RPMI7951 (cell line): ENCODE results near the gene SLC29A3. TPM values are rescaled to one million over a fixed set of nuclear protein-coding genes. Genes with fewer than 3 reads are reported as not detected.

Experiments used
- DNase-seq: peaks from one replicate; pipeline ENCODE4 v3.0.0-alpha.2; 2012; ENCODE audit warnings: low read depth
- total RNA-seq: library from RNA; depleted of rRNA; stranded (reverse); fragments of >200 nt; shearing (Covaris generic); gene quantifications from 2 replicates; pipeline ENCODE4 v1.2.3, GENCODE V29; 2014

SLC29A3 gene
- total RNA-seq, 1 experiment from 2014 or later: 1.2 TPM

- DNase-seq: no peak
Measured at GRCh38 chr10:71300555-71301370, 18.3 kb upstream of the SLC29A3 start.

DNA sequence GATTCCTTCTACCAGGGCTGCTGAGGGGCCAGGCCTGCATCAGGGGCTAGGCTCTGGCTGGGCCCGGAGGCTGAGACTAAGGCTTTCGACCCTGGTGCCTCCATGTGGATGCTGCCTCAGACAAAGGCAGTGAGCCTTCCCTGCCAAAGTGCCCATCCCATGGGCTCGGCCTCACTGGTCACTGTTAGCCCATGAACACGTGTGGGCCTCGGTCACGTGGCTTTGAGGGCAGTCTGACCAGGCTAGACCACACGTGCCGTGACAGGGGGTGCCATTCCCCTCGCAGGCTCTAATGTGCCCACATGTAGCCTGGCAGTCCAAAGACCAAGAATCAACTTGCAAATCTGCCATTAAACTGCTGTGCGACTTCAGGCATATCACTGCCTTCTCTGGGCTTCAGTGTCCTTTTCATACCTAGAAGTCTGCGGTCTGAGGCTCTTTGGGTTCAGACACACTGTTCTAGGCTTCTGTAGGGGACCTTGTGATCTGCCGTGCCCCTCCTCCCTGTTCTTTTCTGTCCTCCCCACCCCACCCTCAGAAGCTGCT is 17.6 kb upstream of the SLC29A3 start:
- DNase-seq: no peak

DNA sequence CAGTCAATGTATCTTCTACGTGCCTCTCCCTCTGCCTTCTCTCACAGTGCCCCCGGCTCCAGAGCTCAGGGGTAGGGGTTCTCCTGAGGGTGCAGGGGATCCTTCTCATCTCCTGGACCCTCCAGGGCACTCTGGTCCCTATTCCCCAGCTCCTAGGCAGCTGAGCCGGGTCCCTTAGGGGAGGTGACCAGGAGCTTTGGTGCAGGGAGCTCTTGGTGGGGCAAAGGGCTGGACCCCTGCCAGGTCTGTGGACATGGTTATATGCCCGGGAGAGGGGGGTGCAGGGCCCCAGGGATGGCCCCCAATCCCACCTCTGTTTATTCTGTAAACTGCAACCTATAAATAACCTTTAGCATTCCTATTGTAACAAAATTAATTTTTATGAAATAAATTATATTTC is 16.6 kb upstream of the SLC29A3 start:
- DNase-seq: no peak

DNA sequence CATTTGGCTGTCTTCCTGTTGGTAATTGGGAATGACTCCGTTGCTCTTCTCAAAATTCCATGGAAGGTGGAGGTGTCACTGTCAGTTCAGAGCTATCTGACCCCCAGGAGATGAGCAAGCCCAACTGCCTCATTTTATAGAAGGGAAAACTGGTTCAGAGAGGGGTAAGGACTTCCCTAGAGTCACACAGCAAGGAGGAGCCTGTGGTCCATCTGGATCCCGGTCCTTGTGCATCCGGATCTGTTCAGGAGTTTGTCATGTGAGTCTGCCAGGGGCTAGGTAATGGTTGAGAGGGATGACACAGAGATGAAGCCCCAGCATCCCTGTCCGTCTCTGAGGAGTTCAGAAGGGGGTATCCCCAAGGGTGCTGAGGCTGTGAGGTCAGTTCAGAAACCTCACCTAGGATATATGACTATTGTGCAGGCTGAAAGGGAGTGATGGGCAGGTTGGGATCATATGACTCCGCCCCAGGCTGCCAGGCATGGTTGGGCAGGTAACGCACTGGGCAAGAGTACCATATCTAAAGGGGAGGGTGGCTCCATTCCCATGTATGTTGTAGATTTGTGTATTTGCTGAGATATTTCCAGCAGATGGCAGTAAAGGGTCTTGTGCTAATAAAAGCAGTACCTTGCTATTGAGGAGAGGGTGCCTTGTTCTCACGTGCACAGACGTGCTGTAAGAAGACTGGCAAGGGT is 16.0 kb upstream of the SLC29A3 start:
- peak; percentile 44 for DNase-seq

GRCh38 chr10:71303569-71303907 is 15.5 kb upstream of the SLC29A3 start:
- no peak for DNase-seq

DNA sequence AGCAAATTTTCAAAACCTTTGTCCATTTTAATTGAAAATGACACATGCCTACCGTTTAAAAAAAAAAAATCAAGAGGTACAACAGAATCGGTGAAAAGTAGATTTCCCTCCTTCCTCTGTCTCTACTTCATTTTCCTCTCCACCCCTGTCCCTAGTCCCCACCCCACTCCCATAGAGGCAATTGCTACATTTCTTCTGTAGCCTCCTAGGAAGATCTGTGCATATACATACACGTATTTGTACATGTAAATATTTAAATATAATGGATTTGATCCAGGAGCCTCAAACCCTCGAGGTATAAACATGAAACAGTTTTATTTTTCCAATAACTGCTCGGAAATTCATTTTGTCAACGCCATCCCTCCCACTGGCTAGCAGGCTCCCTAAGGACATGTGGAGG is 14.1 kb upstream of the SLC29A3 start:
- DNase-seq: no peak

DNA sequence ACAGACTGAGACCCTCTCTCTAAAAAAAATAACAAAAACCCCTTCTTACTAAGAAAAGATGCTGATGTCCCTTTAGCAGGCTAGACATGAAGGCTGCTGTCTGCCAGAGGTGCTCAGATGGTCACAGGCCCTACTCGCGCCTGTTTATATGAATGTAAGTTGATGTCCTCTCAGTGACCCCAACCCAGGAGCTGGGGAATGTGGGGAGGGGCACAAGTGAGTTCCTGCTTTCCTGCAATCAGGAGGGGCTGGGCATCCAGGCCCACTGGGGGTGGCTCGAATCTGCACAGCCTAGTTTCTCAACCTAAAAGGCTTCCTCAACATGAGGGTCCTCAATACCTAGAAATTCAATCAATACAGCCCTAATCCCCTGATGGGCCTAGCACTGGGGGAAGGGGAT is 12.1 kb upstream of the SLC29A3 start:
- DNase-seq: no peak

GRCh38 chr10:71307469-71308085 is 11.5 kb upstream of the SLC29A3 start:
- DNase-seq: no peak

- DNase-seq: no peak
Measured at GRCh38 chr10:71308244-71308643, 10.8 kb upstream of the SLC29A3 start.

DNA sequence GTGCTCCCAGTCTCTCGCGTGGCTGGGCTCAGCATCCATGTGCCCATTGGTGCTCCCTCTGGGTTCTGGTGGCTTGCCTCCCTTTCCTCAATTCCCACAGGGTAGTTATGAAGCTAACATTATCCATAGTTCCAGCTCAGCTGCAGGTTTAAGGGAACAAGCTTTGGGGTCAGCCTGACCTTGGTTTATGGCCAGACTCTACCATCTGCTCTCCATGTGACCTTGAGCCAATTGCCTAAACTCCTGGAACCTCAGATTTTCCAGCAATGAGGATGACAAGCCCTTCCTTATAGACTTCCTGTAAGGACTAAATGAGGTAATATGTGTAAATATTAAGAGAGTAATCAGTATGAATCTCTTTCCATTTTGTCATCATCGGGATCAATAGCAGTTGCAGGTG is 10.1 kb upstream of the SLC29A3 start:
- no peak for DNase-seq

- no peak for DNase-seq
Measured at GRCh38 chr10:71309919-71310318, 9.1 kb upstream of the SLC29A3 start.

GRCh38 chr10:71312220-71312619 is 6.8 kb upstream of the SLC29A3 start:
- DNase-seq: no peak

DNA sequence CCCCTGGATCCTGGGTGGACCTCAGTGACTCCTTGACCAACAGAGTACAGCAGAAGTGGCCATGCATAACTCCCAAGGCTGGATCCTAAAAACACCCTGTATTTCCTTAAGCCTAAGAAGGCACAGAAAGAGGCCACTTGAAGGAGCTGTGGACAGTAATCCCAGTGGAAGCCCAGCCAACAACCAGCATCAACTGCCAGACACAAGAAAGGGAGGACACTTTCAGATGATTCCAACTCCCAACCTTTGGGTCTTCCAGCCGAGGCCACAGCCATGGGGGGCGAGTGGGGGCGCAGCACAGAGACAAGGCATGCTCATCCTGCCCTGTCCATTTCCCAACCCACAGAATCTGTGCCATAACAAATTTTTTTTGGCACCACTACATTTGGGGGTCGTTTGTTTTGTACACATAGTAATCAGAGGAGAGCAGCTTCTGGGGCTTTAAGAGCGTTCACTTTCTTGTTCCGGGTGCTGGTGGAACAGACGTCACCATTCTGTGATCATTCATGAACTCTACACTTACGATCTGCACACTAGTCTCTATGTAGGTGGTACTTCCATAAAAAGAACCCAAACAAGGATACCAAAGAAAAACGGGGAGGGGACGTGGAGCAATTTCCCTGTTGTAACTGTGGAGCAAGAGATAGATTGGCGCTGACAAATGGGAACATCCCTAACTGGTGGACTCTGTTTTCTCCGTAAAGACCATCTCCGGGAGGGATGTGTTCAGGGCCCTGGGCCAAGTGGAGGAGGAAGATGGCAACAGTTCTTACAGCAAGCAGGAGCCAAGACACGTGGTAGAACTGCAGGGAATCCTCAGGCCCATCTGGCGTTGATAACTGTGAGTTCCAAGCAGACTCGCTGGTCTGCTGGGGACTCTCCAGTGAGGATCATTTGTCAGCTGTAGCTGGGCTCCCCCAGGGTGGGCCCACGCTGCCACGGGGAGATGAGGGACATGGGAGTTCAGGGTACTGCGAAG is 6.0 kb upstream of the SLC29A3 start:
- peak; percentile 57 for DNase-seq

DNA sequence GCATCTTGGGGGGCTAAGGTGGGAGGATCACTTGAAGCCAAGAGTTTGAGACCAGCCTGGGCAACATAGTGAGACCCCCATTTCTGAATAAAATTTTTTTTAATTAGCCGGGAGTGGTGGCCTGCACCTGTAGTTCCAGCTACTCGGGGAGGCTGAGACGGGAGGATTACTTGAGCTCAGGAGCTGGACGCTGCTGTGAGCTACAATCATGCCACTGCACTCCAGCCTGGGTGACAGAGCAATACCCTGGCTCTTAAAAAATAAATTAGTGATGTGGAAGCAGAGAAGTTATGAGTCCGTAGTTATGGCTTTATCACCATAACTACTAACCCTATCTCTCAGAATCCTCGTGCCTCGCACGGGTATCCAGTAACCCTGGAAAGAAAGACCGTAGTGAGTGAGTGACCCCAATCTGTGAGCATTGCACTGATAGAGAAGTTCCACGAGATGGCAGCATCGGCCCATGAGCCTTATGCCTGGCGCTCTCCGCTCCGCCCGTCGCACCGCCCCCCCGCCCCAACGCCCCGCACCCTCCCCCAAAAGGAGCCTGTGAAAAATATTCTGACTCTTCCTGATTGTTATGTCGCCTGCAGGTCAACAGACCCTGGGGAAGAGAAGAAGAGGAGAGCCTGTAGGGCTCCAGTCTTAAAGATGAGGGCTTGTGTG is 4.9 kb upstream of the SLC29A3 start:
- peak; percentile 19 for DNase-seq

- no peak for DNase-seq
Measured at GRCh38 chr10:71314694-71315225, 4.3 kb upstream of the SLC29A3 start.

DNA sequence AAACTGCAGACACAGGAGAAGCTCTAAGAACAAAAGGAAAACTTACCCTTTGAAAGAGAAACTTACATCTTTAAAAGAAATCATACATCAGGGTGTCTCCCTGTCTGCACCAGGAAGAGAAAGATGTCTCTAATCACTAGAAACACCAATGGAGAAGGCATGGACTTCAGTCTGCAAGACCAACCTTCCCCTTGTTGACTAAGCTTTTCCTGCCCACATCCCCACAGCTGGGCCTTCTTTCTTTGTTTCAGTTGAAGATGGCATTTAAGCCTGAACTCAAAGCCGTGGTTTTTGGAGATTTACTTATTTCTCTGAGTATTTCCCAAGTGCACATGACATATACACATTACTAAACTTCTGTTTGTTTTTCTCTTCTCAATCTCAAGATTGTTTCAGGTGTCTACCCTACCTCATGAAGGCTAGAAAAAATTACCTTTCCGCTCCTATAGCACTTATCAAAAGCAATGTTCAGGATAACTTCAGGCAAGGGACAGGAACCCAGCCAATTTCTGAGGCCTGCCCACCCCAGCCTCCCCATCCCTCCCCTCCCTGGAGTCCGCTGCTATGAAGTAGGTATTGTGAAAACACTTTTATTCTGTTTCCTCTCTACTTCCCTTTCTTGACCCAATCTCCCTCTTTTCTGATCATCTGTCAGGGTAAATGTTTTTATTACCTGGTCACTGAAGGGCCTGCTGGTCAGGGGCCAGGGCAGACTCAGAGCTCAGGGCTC is 2.8 kb upstream of the SLC29A3 start:
- DNase-seq: no peak

- no peak for DNase-seq
Measured at GRCh38 chr10:71316786-71317160, 2.3 kb upstream of the SLC29A3 start.

DNA sequence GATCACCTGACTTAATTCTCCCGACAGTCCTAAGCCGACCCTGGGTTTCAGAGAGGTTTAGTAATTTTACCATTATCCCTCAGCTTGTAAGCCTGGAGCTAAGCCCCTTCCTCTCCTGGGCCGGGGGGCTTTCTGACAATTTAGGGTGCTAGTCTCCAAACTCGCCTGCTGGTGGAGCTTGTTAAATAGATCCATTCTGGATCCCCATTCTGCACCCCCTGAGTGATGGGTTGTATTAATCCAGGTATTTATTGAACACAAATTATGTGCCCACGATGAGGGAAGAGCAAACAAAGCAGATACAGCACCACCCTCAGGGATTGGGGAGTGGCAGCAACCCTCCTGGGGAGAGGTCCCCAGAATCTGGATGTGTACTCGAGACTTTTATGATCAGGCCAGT is 1.3 kb upstream of the SLC29A3 start:
- no peak for DNase-seq

DNA sequence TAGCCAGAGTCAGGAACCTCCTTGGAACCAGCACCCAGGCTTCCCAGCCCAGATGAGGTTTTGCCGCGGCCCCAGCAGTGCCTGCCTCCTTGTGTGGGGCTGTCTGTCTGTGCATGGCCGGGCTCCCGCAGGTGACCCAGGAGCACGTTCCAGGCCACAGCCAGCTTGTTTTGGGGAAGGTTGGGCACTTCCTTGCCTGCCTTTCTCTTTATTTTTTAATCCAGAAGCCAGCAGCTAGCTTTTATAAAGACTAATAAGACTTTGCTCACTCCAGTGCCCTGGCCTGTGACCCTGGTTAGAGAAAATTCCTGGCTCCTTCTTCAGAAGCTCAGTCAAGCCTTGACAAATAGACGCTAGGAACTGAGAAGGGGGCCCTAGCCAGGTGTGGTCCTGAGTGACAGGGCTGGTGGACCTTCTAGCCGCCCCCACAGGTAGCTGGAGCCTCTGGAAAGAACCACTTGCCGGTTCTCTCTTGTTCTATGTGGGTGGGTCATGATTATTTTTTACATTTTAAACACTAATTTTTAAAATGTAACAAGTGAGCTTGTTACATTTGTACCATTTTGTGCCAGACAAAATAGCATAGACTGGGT is 837 bp downstream of the SLC29A3 start:
- no peak for DNase-seq

DNA sequence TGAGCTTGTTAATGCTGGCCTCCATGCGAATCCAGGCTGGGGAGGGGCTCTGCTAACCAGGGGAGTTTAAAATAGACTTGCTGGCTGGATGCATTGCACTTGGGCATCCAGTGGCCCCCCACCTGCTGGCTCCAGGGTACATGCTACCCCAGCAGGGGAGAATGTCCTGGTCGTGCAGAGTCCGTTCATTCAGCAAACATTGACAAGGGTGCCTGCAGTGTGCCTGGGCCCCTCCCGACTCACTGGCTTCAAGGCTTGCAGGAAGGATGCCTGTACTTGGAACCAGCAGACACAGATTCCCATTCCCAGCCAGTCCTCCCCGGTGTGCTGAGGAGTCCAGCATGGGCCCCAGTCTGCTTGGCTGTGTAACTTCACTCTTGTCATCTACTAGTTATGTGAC is 1.5 kb downstream of the SLC29A3 start:
- DNase-seq: no peak
